Endothelial cell of umbilical vein (primary cell): ENCODE results near the gene ESRRA.

Source experiments
- EZH2 ChIP-seq: IDR thresholded peaks from 2 replicates; pipeline ENCODE4 v1.6.1; 2012; ENCODE audit warnings: borderline replicate concordance, low read depth, mild to moderate bottlenecking, moderate library complexity, low read length, inconsistent platforms; ENCODE audit not compliant: severe bottlenecking
- POLR2A ChIP-seq: IDR thresholded peaks from 2 replicates; pipeline ENCODE4 v1.6.1; 2012; ENCODE audit warnings: low read depth, mild to moderate bottlenecking, control low read depth, low read length
- POLR2AphosphoS5 ChIP-seq: IDR thresholded peaks from 2 replicates; pipeline ENCODE4 v1.6.1; 2012; ENCODE audit warnings: low read depth, mild to moderate bottlenecking, control low read depth, low read length, moderate library complexity; ENCODE audit not compliant: insufficient read depth
- TF ChIP-seq, protein P1 (sequence below), 2 donors: IDR thresholded peaks; 1 replicate in 1 of 2; 2 replicates in 1 of 2; pipeline ENCODE4 v1.5.1; 2011; ENCODE audit warnings: low read length in 2 of 2, mild to moderate bottlenecking in 2 of 2, moderate library complexity in 2 of 2, control low read depth in 1 of 2, inconsistent platforms in 1 of 2, low read depth in 1 of 2; ENCODE audit not compliant: insufficient read depth in 1 of 2; ENCODE audit errors: extremely low read depth in 1 of 2
- TF ChIP-seq, protein P2 (sequence below): IDR thresholded peaks from 2 replicates; pipeline ENCODE4 v1.6.1; 2011; ENCODE audit not compliant: insufficient read depth, insufficient read length

DNA sequence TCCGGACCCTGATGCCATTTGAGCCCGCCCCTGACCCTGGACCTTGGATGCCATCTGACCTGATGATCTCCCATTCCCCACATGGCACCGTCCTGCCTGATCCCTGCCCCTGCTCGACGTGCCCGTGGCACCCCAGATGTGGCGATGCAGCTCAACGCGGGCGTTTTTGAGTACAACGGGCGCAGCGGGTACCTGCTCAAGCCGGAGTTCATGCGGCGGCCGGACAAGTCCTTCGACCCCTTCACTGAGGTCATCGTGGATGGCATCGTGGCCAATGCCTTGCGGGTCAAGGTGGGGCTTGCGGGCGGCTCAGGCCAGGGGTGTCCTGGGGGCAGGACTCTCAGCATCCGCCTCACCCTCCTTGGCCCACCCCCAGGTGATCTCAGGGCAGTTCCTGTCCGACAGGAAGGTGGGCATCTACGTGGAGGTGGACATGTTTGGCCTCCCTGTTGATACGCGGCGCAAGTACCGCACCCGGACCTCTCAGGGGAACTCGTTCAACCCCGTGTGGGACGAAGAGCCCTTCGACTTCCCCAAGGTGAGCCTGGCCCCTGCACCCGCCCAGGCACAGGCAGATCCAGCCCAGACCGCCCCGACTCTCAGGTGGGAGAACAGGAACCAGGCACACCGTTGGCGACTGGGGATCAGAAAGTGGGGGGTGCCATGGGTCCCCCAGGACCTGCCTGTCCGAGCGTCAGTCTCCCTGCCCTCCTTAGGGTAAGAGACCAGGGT is 42.9 kb upstream of the ESRRA start:
- TF ChIP-seq, protein P1, sequence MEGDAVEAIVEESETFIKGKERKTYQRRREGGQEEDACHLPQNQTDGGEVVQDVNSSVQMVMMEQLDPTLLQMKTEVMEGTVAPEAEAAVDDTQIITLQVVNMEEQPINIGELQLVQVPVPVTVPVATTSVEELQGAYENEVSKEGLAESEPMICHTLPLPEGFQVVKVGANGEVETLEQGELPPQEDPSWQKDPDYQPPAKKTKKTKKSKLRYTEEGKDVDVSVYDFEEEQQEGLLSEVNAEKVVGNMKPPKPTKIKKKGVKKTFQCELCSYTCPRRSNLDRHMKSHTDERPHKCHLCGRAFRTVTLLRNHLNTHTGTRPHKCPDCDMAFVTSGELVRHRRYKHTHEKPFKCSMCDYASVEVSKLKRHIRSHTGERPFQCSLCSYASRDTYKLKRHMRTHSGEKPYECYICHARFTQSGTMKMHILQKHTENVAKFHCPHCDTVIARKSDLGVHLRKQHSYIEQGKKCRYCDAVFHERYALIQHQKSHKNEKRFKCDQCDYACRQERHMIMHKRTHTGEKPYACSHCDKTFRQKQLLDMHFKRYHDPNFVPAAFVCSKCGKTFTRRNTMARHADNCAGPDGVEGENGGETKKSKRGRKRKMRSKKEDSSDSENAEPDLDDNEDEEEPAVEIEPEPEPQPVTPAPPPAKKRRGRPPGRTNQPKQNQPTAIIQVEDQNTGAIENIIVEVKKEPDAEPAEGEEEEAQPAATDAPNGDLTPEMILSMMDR (IDR thresholded peaks at IDR 0.05; ENCODE audit: extremely low read depth in 1 of 2, insufficient read depth in 1 of 2, low read depth in 1 of 2, low read length in 2 of 2) = no peak
- TF ChIP-seq POLR2AphosphoS5 = no peak
- TF ChIP-seq POLR2A = no peak
- TF ChIP-seq, protein P2, sequence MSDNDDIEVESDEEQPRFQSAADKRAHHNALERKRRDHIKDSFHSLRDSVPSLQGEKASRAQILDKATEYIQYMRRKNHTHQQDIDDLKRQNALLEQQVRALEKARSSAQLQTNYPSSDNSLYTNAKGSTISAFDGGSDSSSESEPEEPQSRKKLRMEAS = no peak
- TF ChIP-seq EZH2 = no peak
